Memory B cell (primary cell): ENCODE results near the gene PAX8.

Experiments used
- ATAC-seq: fragments of 150-1000 bp; cut with Tn5 transposase; 2 replicates; pipeline ENCODE4 v1.10.0; 2021; ENCODE audit warnings: low read depth, mild to moderate bottlenecking, moderate library complexity
- DNase-seq, 2 donors: peaks; one replicate each; pipeline ENCODE4 v3.0.0; 2022; ENCODE audit warnings: low spot score in 2 of 2
- H3K27ac Mint-ChIP-seq: one replicate; pipeline ENCODE4 v1.8.0; 2022; ENCODE audit warnings: mild to moderate bottlenecking, moderate library complexity, mixed read lengths
- H3K27me3 Mint-ChIP-seq: one replicate; pipeline ENCODE4 v1.8.0; 2022; ENCODE audit warnings: mixed read lengths
- H3K36me3 Mint-ChIP-seq: one replicate; pipeline ENCODE4 v1.8.0; 2022; ENCODE audit warnings: mild to moderate bottlenecking, mixed read lengths
- H3K4me1 Mint-ChIP-seq: one replicate; pipeline ENCODE4 v1.8.0; 2022; ENCODE audit warnings: mixed read lengths
- H3K4me3 Mint-ChIP-seq: one replicate; pipeline ENCODE4 v1.8.0; 2022; ENCODE audit warnings: mild to moderate bottlenecking, moderate library complexity, mixed read lengths
- H3K9me3 Mint-ChIP-seq: one replicate; pipeline ENCODE4 v1.8.0; 2022; ENCODE audit warnings: mixed read lengths

PAX8 gene

DNA sequence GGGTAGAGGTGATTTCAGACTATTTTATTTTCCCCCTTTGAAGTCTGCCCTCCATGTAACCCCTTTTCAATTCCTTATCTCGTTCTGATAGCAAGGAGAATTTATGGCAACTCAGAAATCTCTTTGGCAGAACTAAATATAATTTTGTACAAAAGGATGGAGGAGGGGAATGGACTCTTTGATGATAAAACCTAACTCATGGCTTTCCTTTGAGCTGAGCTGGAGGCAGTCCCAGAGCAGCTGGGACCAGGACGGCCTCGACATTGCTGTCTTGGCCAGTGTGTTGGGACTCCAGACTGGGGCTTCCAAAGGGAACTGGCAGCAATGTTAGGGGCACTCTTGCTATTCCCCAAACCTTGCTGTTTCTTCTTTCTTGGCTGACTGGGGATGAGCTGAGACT is 47.7 kb downstream of the PAX8 start:
- H3K36me3 Mint-ChIP-seq: peaks cover 2% of the 10 kb centered on the region
- H3K27ac Mint-ChIP-seq: no peak overlapping the region
- no peak for ATAC-seq
- no peaks in the 10 kb centered on the region for H3K9me3 Mint-ChIP-seq
- peaks cover 1% of the 10 kb centered on the region for H3K27me3 Mint-ChIP-seq
- DNase-seq: no peak
- no peak overlapping the region for H3K4me3 Mint-ChIP-seq
- H3K4me1 Mint-ChIP-seq: peaks cover 3% of the 10 kb centered on the region

DNA sequence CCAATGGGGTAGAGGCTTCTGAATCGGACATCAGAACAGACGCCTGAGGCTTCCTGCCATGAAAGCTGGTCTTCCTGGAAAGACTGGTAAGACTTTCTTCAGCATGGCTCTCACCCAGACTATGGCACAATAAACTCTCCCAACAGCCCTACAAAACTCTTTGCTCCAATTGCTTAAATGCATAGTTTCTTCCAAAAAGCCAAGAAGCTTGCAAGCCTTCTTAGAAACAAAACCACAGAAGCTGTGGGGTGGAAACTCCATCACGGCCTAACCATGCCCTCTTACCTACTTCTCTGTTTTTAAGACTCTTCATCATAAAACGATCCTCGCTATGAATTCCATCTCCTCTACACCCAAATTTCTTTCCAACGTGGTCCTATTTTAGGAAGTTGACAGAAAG is 48.2 kb downstream of the PAX8 start:
- no peaks in the 10 kb centered on the region for H3K9me3 Mint-ChIP-seq
- peaks cover 3% of the 10 kb centered on the region for H3K4me1 Mint-ChIP-seq
- ATAC-seq: no peak
- H3K4me3 Mint-ChIP-seq: no peak overlapping the region
- peaks cover 1% of the 10 kb centered on the region for H3K27me3 Mint-ChIP-seq
- peaks cover 2% of the 10 kb centered on the region for H3K36me3 Mint-ChIP-seq
- no peak for DNase-seq
- H3K27ac Mint-ChIP-seq: no peak overlapping the region

DNA sequence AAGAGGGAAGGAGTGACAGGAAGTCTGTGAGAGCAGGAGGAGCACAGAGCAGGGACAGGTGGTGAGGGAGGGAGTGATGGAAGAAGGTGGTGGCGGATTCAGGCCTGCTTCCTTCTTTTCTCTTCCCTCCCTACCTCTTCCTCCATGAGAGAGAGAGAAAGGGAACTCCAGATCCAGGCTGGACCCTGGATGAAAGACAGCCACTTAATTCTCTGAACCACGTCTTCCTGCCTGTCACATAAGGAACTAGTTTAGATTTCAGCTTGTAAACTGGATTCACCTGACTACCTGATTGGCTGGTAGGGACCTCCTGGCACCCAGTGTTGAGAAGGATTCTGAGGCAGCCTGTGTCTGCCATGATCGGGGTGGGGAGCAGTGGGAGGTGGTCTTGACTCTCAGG is 48.9 kb downstream of the PAX8 start:
- H3K4me1 Mint-ChIP-seq: no peaks in the 10 kb centered on the region
- no peaks in the 10 kb centered on the region for H3K36me3 Mint-ChIP-seq
- H3K4me3 Mint-ChIP-seq: no peak overlapping the region
- no peak for ATAC-seq
- DNase-seq: no peak
- no peak overlapping the region for H3K27ac Mint-ChIP-seq
- no peaks in the 10 kb centered on the region for H3K9me3 Mint-ChIP-seq
- peaks cover 1% of the 10 kb centered on the region for H3K27me3 Mint-ChIP-seq

DNA sequence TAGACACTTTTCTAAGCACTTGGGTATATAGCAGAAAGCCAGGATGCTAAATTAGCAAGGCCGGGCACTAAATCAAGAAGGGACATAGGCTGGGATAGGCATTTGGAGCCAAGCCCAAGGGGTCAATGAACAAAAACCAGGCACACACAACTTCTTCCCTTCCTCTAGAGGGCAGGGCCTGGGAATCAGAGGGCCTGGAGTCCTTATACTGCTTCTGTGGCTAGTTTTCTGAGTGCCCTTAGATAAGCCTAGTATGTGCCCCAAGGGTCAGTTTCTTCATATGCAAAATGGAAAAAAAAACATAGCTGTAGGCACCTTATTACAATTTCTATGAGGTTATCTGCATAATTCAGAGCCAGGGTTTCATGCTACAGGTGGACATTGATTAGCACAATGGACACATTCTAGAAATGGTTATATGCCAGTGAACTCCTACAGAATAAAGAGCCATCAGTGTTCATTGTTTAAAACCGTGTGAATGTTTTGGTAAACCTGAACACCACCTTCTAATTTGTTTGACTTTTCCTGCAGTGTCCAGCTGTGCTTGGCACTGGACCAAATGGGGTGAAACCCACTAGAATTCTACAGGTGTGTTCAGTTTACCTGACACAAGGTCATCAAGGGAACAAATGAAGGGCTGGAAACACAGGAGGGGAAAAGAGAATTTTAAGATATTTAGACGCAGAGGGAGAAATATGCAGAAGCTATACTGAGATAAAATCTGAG is 49.6 kb downstream of the PAX8 start:
- DNase-seq (no peak), ATAC-seq (no peak)
- Mint-ChIP-seq H3K4me3 (no peak overlapping the region), H3K36me3 (peaks cover 2% of the 10 kb centered on the region), H3K9me3 (no peaks in the 10 kb centered on the region), H3K27ac (no peak overlapping the region), H3K27me3 (peaks cover 1% of the 10 kb centered on the region), H3K4me1 (peaks cover 2% of the 10 kb centered on the region)

DNA sequence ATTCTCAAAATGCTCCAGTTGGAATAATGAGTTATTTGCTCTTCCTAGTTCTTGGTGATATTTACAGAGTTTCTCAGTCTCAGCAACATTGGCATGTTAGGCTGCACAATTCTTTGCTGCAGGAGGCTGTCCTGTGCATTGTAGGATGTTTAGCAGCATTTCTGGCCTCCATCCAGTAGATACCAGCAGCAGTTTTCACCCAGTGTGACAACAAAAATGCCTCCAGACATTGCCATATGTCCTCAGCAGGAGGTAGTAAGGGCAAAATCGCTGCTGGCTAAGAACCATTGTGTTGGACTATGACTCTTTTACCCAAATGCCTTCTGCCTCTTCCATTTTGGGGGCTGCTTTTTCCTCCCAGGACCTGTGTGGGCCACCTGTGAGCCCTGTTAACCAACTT is 50.4 kb downstream of the PAX8 start:
- Mint-ChIP-seq H3K9me3 (no peaks in the 10 kb centered on the region), H3K27ac (no peak overlapping the region), H3K4me1 (peaks cover 2% of the 10 kb centered on the region), H3K4me3 (no peak overlapping the region), H3K27me3 (peaks cover 1% of the 10 kb centered on the region), H3K36me3 (peaks cover 2% of the 10 kb centered on the region)
- DNase-seq (no peak), ATAC-seq (no peak)

DNA sequence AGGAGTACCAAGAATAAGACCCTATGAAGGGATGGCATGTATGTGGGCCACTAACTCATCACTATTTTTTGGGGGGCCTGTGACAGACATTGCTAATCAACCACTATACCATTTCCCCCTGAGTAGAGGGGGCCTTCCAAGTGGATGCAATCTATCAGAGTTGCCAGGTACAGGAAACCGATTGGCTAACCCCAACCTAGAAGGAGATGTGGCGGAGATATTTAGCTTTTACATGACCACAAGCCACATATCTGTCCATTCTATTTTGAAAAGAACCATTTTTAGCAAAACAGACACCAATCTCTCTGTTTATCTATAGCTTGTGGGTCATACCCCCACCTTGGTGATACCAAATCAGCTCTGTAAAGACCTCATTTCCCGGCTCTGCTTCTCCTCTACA is 51.0 kb downstream of the PAX8 start:
- Mint-ChIP-seq H3K27me3 (no peaks in the 10 kb centered on the region), H3K27ac (no peak overlapping the region), H3K4me3 (no peak overlapping the region), H3K36me3 (peaks cover 2% of the 10 kb centered on the region), H3K4me1 (peaks cover 2% of the 10 kb centered on the region), H3K9me3 (no peaks in the 10 kb centered on the region)
- ATAC-seq (no peak), DNase-seq (no peak)

DNA sequence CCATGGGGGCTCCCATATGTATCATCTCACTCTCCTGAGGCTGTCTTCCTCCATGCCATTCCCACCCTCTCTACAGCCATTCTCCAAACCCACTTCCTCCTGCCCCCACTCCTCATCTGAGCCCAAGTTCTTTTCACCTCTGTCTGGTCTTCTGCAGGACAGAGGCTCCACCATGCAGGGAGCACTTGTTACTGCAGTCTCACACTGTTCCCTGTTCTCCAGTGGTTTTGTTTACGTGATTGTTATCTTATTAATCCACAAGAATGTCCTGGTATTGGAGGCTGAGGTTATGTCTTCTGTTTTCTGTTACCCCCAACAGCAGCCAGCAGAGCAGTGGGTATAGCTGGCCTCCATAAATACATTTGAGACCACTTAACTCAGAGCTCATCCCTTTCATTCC is 51.4 kb downstream of the PAX8 start:
- DNase-seq (no peak), ATAC-seq (no peak)
- H3K27ac Mint-ChIP-seq: no peak overlapping the region
- H3K4me3 Mint-ChIP-seq: no peak overlapping the region
- no peaks in the 10 kb centered on the region for H3K27me3 Mint-ChIP-seq
- H3K4me1 Mint-ChIP-seq: peaks cover 2% of the 10 kb centered on the region
- no peaks in the 10 kb centered on the region for H3K9me3 Mint-ChIP-seq
- peaks cover 2% of the 10 kb centered on the region for H3K36me3 Mint-ChIP-seq

DNA sequence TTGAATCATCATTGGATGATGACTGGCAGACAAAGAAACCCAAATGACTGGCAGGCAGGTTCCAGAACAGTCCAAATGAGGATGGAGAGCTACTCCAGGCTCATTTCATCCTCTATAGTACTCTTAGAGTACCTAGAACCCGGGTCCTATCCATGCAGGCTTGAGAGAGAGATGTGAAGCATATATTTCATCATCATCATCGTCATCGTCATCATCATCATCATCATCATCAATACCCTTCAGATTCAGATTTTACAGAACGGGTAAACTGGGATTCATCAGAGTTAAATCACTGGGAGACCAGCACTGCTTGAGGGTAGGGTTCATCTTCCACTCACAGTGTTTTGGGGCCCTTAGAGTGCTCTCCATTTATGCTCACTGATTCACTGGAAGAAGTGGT is 52.3 kb downstream of the PAX8 start:
- peaks cover 2% of the 10 kb centered on the region for H3K4me1 Mint-ChIP-seq
- no peak for DNase-seq
- peaks cover 2% of the 10 kb centered on the region for H3K36me3 Mint-ChIP-seq
- H3K27ac Mint-ChIP-seq: no peak overlapping the region
- H3K9me3 Mint-ChIP-seq: no peaks in the 10 kb centered on the region
- ATAC-seq: no peak
- no peak overlapping the region for H3K4me3 Mint-ChIP-seq
- no peaks in the 10 kb centered on the region for H3K27me3 Mint-ChIP-seq

DNA sequence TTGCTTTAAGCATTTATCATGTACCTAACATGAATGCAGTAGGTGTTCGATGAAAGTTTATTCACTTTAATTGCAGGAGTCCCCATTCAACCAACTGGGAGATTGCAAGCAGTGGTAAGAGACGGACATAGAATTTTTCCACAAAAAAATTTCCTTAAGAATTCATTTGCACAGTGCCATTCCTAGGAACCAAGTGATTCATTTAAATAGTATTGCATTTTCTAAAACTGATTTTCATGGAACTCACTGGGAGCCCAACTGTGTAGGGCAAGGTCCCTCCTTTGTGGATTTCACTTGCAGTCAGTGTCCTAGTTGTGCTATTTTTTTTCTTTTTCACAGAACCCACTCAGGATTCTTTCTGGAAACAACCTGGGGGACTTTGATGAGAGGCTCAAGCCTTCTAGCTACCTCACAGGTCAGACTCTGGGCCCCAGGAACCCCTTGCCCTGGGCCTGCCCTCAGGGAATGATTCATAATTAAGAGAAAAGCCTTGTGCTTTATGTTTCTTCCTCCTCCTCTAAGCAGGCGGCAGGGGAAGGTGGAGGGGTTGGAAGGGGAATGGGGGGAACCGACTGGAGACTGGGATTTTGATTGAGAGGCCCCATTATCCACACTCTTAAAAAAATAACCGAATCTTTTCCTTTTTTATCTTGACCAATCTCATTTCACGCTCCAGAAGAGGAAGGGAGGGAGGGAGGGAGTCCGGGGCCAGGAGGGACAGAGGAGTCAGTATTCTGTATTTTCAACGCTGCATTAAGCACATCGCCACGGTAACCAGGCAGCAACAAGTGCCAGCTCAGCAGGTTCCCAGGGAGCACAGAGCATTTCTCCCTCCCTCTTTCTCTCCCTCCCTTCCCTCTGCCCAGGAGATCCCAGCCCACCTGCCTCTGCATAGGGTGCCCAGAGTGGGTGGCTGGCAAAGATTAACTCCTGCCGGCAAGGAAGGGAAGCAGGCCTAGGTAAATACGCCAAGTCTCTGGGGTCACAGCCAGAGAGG is 53.2 kb downstream of the PAX8 start:
- H3K36me3 Mint-ChIP-seq: peaks cover 2% of the 10 kb centered on the region
- ATAC-seq (no peak), DNase-seq (no peak)
- H3K4me1 Mint-ChIP-seq: peaks cover 2% of the 10 kb centered on the region
- H3K27me3 Mint-ChIP-seq: no peaks in the 10 kb centered on the region
- no peaks in the 10 kb centered on the region for H3K9me3 Mint-ChIP-seq
- H3K27ac Mint-ChIP-seq: no peak overlapping the region
- H3K4me3 Mint-ChIP-seq: no peak overlapping the region

DNA sequence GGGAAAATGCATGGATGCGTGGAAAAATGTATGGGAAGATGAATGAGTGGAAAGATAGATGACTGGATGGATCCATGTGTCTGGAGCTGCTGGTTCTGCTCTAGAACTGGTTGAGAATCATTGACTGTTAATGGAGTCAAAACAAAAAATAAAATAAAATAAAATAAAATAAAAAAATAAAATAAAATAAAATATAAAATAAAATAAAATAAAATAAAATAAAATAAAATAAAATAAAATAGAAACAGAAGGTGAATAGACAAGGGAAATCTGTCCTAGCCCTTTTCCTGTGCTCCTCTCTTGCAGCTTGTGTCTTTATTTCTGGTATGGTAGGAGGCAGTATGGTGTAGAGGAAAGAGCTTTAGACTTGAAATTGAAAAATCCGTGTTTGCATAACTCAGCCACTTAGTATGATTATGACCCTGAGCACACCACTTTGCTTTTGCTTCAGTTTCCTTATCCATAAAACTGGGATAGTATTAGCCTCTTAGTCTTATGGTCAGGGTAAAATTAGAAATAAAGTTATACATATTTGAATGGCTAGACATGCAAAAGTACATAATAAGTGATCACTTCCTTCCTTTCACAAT is 54.0 kb downstream of the PAX8 start:
- H3K36me3 Mint-ChIP-seq: peaks cover 2% of the 10 kb centered on the region
- no peak overlapping the region for H3K27ac Mint-ChIP-seq
- H3K27me3 Mint-ChIP-seq: no peaks in the 10 kb centered on the region
- H3K4me1 Mint-ChIP-seq: peaks cover 2% of the 10 kb centered on the region
- H3K9me3 Mint-ChIP-seq: no peaks in the 10 kb centered on the region
- DNase-seq (no peak), ATAC-seq (no peak)
- H3K4me3 Mint-ChIP-seq: no peak overlapping the region

DNA sequence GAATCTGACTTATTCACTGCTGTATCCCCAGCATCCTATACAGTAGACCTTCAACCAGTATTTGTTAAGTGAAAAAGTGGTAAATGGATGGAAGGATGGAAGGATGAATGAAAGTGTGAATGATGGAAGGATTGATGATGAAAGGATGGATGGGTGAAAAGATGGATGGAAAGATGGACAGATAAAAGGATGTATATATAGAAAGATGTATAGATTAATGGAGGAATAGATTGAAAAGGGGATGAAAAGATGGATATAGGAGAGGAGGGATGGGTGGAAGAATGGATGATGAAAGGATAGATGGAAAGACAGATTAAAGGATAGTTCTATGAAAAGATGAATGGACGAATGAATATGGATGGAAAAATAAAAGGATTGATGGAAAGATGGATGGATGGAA is 54.9 kb downstream of the PAX8 start:
- H3K4me1 Mint-ChIP-seq: peaks cover 2% of the 10 kb centered on the region
- no peak overlapping the region for H3K4me3 Mint-ChIP-seq
- DNase-seq: no peak
- no peaks in the 10 kb centered on the region for H3K27me3 Mint-ChIP-seq
- no peak overlapping the region for H3K27ac Mint-ChIP-seq
- H3K36me3 Mint-ChIP-seq: peaks cover 2% of the 10 kb centered on the region
- H3K9me3 Mint-ChIP-seq: no peaks in the 10 kb centered on the region
- no peak for ATAC-seq

DNA sequence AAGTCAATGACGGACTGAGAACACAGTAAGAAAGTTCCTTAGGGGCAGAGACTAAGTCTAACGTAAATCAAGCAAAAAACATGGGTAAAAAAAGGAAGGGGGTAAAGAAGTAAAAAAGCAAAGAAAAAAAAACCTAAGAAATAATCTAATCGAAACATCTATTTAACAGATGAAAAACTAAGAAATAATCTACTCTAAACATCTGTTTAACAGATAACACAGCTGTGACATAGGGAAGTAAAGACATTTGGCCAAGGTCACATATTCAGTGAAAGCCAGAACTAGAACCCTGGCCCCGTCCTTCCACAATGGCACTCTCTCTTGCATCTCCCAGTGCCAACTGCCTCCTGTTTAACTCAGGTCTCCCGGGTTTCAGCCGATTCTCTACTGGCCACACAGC is 56.9 kb downstream of the PAX8 start:
- no peak for ATAC-seq
- Mint-ChIP-seq H3K36me3 (peaks cover 2% of the 10 kb centered on the region), H3K9me3 (no peaks in the 10 kb centered on the region), H3K4me3 (no peak overlapping the region), H3K27me3 (peaks cover 1% of the 10 kb centered on the region), H3K27ac (no peak overlapping the region), H3K4me1 (peaks cover 14% of the 10 kb centered on the region)
- DNase-seq: no peak

DNA sequence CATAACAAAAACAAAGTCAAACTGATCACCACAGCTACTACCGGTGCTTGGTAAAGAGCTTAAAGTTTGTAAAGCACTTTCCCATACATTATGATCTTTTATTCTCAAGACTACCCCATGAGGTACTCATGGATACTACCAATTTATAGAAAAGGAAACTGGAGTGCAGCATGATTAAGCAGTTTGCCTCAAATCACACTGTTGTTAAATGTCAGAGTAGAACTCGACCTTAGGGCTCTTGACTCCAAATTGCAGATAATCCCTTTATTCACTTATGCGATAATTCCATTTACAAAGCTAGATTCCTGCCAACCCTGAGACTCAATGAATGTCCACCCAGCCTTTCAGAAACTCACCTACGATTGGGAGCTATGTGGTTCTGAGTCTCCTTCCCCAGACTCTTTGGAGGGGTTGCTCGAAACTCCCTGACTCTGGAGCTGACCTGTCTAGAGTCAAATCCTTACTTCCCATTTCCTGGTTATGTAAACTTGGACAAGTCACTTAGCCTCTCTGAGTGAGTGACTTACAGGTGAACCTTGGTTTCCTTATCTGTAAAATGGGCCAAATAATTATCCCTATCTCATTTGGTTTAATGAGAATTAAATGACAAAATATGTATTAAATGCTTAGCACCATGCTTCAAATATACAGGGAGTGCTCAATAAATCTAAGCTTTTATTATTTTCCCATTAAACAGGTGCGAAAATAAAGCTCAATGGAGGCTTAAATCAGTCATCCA is 57.6 kb downstream of the PAX8 start:
- H3K27me3 Mint-ChIP-seq: peaks cover 1% of the 10 kb centered on the region
- no peak overlapping the region for H3K4me3 Mint-ChIP-seq
- H3K27ac Mint-ChIP-seq: no peak overlapping the region
- ATAC-seq (no peak), DNase-seq (no peak)
- H3K9me3 Mint-ChIP-seq: no peaks in the 10 kb centered on the region
- H3K4me1 Mint-ChIP-seq: peaks cover 14% of the 10 kb centered on the region
- H3K36me3 Mint-ChIP-seq: peaks cover 2% of the 10 kb centered on the region
